T-helper 2 cell treated with Interferon-gamma antibody and Interleukin-4, amounts not matched to agents 5 μg/mL and 100 μg/mL, for 36 hours (primary cell): ENCODE results near the gene CFHR2.
"Not testable (repeated sequence)": the region's sequence is repeated elsewhere in the genome, so short reads cannot be mapped to it uniquely, and the experiment has no call there.

Experiments used
- DNase-seq: peaks from one replicate; pipeline ENCODE4 v3.0.0; 2021; ENCODE audit warnings: low spot score
- H3K27ac Mint-ChIP-seq: one replicate; pipeline ENCODE4 v1.8.0; 2021; ENCODE audit warnings: mild to moderate bottlenecking, mixed read lengths
- H3K27me3 Mint-ChIP-seq: one replicate; pipeline ENCODE4 v1.8.0; 2021; ENCODE audit warnings: low read depth, mixed read lengths
- H3K36me3 Mint-ChIP-seq: one replicate; pipeline ENCODE4 v1.8.0; 2021; ENCODE audit warnings: low read depth, mixed read lengths
- H3K4me1 Mint-ChIP-seq: one replicate; pipeline ENCODE4 v1.8.0; 2021; ENCODE audit warnings: low read depth, mixed read lengths
- H3K4me3 Mint-ChIP-seq: one replicate; pipeline ENCODE4 v1.8.0; 2022; ENCODE audit warnings: mild to moderate bottlenecking, moderate library complexity, mixed read lengths
- H3K9me3 Mint-ChIP-seq: one replicate; pipeline ENCODE4 v1.8.0; 2021; ENCODE audit warnings: mixed read lengths

Gene CFHR2

DNA sequence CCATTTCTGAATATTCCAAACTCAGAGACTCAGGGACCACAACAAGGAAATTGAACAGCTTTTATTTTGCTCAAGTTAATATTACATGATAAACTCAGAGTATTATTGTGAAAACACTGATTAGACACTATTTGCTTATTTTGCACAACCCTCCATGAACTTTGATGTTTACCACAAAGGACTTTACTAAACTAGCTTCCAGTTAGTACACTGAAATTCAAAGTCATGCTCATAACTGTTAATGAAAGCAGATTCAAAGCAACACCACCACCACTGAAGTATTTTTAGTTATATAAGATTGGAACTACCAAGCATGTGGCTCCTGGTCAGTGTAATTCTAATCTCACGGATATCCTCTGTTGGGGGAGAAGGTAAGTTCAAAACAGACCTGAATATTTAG, at the start of gene CFHR2:
Gene CFHR2, plus strand, starts transcription at position 171 of the 400 bp plus-strand sequence. Its CDS starts 143 bp downstream, at position 314.
- not testable (repeated sequence) for H3K9me3 Mint-ChIP-seq, H3K4me1 Mint-ChIP-seq, H3K27ac Mint-ChIP-seq, H3K27me3 Mint-ChIP-seq, DNase-seq, H3K36me3 Mint-ChIP-seq, H3K4me3 Mint-ChIP-seq

DNA sequence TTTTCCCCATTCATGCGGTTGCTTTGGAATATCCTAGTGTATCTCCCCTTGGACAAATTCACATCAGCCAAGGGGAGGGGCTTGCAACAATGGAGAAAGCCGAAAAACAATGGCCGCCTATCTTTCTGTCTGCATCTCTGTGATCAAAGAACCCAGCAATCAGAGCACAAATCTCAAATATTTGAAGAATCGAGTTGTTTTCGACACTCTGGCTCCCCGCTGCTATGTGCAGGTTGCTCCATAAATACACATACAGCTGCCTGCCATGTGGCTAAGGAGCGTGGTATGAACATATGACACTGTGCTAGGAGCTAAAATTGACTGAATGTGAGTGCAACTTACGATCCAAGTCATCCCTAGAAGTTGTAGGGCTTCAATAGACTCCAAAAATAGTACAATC, 47.2 kb upstream of the CFHR2 start:
- Mint-ChIP-seq H3K4me3 (no peak overlapping the region), H3K4me1 (no peaks in the 10 kb centered on the region), H3K36me3 (no peaks in the 10 kb centered on the region), H3K27ac (no peak overlapping the region), H3K9me3 (no peaks in the 10 kb centered on the region), H3K27me3 (peaks cover 5% of the 10 kb centered on the region)
- no peak for DNase-seq

DNA sequence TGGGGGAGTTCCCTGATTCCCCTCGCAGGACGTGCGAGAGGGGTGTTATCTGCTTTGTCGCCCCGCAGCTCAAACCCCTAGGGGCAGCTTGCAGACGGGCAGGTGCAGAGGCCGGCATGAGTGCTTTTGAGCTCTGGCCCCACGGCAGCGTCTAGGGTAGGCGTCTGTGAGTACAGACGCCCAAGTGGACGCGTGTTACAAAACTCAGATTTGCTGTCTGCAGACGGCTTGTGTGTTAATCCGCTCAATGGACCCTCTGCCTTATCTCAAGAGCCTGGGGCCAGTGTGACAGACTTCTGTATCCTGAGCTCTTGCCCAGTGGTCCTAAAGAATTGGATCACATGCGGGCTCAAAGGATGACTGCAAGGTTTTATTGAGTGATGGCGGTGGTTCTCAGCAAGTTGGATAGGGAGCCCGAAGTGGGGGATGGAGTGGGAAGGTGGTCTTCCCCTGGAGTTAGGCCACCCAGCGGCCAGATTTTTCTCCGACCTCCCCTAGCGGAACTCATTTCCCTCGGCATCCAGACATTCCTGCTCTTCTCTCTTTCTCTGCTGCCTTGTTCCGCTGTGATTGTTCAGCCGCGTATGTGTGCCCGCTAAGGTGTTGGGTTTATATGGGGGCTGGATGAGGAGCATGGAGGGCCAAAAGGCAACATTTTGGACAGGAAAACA, 46.2 kb upstream of the CFHR2 start:
- no peak for DNase-seq
- H3K9me3 Mint-ChIP-seq = no peaks in the 10 kb centered on the region
- H3K4me3 Mint-ChIP-seq = no peak overlapping the region
- no peaks in the 10 kb centered on the region for H3K4me1 Mint-ChIP-seq
- H3K36me3 Mint-ChIP-seq = no peaks in the 10 kb centered on the region
- no peak overlapping the region for H3K27ac Mint-ChIP-seq
- peaks cover 5% of the 10 kb centered on the region for H3K27me3 Mint-ChIP-seq

DNA sequence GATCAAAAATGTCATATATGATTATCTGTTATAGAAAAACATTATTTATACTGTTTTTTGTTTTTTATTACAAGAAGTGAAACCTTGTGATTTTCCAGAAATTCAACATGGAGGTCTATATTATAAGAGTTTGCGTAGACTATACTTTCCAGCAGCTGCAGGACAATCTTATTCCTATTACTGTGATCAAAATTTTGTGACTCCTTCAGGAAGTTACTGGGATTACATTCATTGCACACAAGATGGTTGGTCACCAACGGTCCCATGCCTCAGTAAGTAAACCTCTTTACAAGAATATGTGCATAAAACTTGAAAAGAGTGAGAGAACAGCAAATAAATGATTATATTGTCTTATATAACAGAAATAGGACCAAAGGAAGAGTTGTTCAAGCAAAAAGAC, 41.2 kb upstream of the CFHR2 start:
- H3K36me3 Mint-ChIP-seq = no peaks in the 10 kb centered on the region
- no peaks in the 10 kb centered on the region for H3K9me3 Mint-ChIP-seq

DNA sequence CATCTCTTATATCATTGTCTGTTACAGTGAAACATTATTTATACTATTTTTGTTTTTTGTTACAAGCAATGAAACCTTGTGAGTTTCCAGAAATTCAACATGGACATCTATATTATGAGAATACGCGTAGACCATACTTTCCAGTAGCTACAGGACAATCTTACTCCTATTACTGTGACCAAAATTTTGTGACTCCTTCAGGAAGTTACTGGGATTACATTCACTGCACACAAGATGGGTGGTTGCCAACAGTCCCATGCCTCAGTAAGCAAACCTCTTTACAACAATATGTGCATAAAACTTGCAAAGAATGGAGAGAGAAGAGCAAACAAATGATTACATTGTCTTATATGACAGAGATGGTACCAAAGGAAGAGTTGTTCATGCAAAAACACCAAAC, 33.3 kb upstream of the CFHR2 start:
- Mint-ChIP-seq H3K27ac (no peak overlapping the region), H3K4me3 (no peak overlapping the region), H3K36me3 (no peaks in the 10 kb centered on the region), H3K9me3 (no peaks in the 10 kb centered on the region), H3K4me1 (no peaks in the 10 kb centered on the region), H3K27me3 (no peaks in the 10 kb centered on the region)
- no peak for DNase-seq

More for the DNA sequence above, 41.2 kb upstream of the CFHR2 start:
- peaks cover 2% of the 10 kb centered on the region for H3K27me3 Mint-ChIP-seq
- H3K4me3 Mint-ChIP-seq = no peak overlapping the region
- no peak for DNase-seq
- H3K4me1 Mint-ChIP-seq = no peaks in the 10 kb centered on the region
- no peak overlapping the region for H3K27ac Mint-ChIP-seq

DNA sequence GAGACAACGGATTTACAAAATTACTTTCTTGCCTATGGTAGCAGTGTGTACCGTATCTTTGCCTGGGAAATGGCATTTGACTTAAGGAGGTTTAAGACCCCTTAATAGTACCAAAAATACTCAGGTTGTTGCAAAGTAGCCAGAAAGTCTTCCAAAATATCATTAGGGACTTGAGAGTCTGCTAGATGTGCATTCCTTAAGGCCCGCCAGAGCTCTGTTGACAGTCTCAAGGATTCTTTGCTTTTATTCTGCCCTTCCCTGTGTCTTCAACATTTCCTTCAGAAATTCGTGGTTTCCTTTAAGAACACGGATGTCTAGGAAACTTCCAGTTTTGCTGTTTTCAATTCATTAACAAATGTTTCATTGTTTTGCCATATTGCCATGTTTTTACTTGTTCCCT, 31.3 kb upstream of the CFHR2 start:
- not testable (repeated sequence) for H3K9me3 Mint-ChIP-seq, DNase-seq, H3K4me1 Mint-ChIP-seq, H3K4me3 Mint-ChIP-seq, H3K27me3 Mint-ChIP-seq, H3K36me3 Mint-ChIP-seq, H3K27ac Mint-ChIP-seq

DNA sequence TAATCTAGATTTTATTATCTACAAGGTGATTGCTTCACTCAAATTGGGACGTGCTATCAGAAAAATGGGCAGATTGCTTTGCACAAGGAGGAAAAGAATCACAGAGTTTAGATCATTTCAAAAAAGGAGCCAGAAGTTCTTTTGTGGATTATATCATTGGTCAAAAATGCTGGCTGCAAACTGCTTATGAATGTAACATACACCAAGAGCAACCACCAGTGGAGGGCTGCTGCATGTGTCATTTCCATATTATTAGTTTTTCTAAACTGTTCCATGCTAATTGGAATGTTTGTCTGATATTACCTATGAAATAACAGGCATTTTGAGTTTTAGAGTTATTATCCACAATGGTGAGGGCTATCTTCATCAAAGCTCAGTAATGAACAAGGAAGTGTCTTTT, 16.7 kb upstream of the CFHR2 start:
- H3K36me3 Mint-ChIP-seq, DNase-seq, H3K27me3 Mint-ChIP-seq, H3K27ac Mint-ChIP-seq, H3K9me3 Mint-ChIP-seq, H3K4me1 Mint-ChIP-seq, H3K4me3 Mint-ChIP-seq: not testable (repeated sequence)

DNA sequence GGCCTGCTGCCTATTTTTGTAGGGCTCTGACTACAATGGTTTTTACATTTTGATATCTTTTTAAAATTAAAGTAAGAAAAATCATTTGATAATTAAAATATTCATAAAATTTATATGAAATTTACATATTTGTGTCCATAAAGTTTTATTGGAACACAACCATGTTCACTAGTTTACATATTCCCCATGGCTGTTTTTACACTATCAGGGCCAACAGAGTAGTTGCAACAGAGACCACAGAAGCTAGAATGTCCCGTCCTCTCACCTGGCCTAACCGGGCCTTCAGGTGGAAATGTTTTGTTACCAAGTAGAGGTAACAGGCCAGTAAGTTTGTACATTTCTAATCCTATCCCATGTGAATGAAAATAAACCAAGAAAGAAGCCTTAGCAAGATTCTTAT, 10.7 kb upstream of the CFHR2 start:
- not testable (repeated sequence) for H3K27ac Mint-ChIP-seq, H3K9me3 Mint-ChIP-seq, H3K4me3 Mint-ChIP-seq, H3K4me1 Mint-ChIP-seq, DNase-seq, H3K36me3 Mint-ChIP-seq, H3K27me3 Mint-ChIP-seq

DNA sequence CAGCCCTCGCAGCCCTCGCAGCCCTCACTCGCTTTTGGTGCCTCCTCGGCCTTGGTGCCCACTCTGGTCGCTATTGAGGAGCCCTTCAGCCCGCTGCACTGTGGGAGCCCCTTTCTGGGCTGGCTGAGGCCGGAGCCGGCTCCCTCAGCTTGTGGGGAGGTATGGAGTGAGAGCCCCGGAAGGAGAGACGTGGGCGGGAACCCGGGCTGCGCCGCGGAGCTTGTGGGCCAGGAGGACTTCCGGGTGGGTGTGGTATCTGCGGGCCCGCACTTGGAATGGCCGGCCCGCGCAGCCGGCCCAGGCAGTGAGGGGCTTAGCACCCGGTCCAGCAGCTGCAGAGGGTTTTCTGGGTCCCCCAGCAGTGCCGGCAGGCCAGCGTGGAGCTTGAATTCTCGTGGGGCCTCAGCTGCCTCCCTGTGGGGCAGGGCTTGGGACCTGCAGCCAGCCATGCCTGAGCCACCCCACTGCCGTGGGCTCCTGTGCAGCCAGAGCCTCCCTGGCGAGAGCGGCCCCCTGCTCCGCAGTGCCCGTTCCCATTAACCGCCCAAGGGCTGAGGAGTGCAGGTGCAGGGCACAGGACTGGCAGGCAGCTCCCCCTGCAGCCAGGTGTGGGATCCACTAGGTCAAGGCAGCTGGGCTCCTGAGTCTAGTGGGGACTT, 9.9 kb upstream of the CFHR2 start:
- Mint-ChIP-seq H3K4me3 (no peak overlapping the region), H3K27me3 (no peaks in the 10 kb centered on the region), H3K9me3 (no peaks in the 10 kb centered on the region), H3K27ac (no peak overlapping the region), H3K4me1 (no peaks in the 10 kb centered on the region), H3K36me3 (no peaks in the 10 kb centered on the region)
- no peak for DNase-seq

DNA sequence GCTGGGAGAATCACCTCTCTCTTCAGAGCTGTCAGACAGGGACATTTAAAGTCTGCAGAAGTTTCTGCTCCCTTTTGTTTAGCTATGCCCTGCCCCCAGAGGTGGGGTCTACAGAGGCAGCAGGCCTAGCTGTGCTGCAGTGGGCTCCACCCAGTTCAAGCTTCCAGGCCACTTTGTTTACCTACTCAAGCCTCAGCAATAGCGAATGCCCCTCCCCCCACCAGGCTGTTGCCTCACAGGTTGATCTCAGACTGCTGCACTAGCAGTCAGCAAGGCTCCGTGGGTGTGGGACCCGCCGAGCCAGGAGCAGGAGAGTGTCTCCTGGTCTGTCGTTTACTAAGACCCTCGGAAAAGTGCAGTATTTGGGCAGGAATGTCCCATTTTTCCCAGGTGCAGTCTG, 2.1 kb upstream of the CFHR2 start:
- H3K27me3 Mint-ChIP-seq, H3K9me3 Mint-ChIP-seq, H3K4me3 Mint-ChIP-seq, H3K27ac Mint-ChIP-seq, H3K36me3 Mint-ChIP-seq, DNase-seq, H3K4me1 Mint-ChIP-seq: not testable (repeated sequence)

DNA sequence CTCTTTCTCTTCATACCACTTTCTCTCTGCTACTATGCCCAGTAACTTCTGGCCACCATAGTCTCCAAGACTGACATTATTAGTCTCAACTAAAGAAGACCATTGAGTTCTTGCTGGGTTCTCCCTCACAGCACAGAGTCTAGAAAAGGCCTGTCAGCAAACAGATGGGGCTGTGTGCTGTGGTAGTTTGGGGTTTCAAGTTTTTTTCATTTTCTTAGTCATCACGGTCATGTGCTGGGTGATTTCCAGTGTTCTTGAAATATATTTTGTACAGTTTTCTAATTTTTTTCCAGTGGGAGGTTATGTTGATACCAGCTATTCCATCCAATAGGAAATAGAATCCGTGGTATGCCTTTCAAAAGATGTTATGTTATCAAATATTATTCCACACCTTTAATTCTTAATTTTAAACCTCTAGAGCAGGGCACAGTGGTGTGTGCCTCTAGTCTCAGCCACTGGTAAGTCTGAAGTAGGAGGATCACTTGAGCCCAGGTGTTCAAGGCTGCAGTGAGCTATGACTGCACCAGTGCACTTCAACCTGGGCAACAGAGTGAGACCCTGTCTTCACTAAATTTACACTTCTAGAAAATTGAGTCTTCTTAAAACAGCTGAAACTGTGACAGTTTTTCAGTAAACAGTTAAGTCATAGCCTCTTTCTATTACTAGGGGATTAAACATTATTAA, 8.3 kb downstream of the CFHR2 start:
- no peaks in the 10 kb centered on the region for H3K4me1 Mint-ChIP-seq

DNA sequence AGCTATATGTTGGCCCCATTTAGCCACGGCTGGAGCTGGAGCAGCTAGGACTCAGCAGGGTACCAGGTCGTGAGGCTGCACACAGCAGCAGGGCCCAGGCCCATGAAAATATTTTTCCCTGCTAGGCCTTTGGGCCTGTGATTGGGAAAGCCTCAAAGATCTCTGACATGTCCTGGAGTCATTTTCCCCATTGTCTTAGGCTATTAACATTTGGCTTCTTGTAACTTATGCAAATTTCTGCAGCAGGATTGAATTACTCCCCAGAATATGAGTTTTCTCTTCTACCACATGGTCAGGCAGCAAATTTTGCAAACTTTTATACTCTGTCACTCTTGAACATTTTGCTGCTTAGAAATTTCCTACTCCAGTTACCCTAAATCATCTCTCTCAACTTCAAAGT, 11.2 kb downstream of the CFHR2 start:
- no peaks in the 10 kb centered on the region for H3K36me3 Mint-ChIP-seq
- no peaks in the 10 kb centered on the region for H3K9me3 Mint-ChIP-seq
- H3K4me1 Mint-ChIP-seq = no peaks in the 10 kb centered on the region

More for the DNA sequence above, 8.3 kb downstream of the CFHR2 start:
- no peak overlapping the region for H3K4me3 Mint-ChIP-seq
- H3K27me3 Mint-ChIP-seq = no peaks in the 10 kb centered on the region
- H3K9me3 Mint-ChIP-seq = no peaks in the 10 kb centered on the region
- no peaks in the 10 kb centered on the region for H3K36me3 Mint-ChIP-seq
- DNase-seq = no peak
- no peak overlapping the region for H3K27ac Mint-ChIP-seq

DNA sequence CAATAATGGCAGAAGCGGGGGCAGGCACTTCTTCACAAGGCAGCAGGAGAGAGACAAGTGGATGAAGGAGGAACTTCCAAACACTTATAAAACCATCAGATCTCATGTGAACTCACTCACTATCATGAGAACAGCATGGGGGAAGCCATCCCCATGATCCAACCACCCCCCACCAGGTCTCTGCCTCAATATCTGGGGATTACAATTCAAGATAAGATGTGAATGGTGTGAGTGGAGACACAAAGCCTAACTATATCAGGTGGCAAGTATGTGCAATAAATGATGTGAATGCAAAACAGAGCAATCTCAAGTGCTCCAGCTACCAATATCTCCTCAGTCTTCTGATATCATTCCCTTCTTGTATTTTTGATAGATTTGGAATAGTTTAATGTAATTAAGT, 12.4 kb downstream of the CFHR2 start:
- DNase-seq = no peak

More for the DNA sequence above, 11.2 kb downstream of the CFHR2 start:
- Mint-ChIP-seq H3K27ac (no peak overlapping the region), H3K27me3 (no peaks in the 10 kb centered on the region), H3K4me3 (no peak overlapping the region)
- DNase-seq = no peak

DNA sequence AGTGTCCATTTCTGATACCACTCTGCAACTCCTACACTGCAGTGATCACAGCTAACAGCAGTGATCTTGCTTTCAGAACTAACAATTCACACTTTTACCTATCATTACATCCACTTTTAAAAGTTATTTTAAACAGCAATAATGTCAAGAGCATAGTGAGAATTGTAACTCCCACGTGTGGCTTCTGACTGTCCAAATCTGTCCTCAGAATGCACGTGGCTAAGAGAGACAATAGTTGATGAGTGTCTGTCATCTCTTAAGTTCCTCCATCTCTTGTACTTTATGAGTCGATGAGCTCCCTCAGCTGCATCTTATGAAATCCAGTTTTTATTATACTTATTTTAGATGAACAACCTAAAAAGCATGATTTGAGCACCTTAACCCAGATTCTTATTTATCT, 17.3 kb downstream of the CFHR2 start:
- H3K4me1 Mint-ChIP-seq = no peaks in the 10 kb centered on the region
- no peaks in the 10 kb centered on the region for H3K27me3 Mint-ChIP-seq
- no peak for DNase-seq
- H3K36me3 Mint-ChIP-seq = no peaks in the 10 kb centered on the region
- no peak overlapping the region for H3K4me3 Mint-ChIP-seq
- H3K9me3 Mint-ChIP-seq = no peaks in the 10 kb centered on the region
- no peak overlapping the region for H3K27ac Mint-ChIP-seq

More for the DNA sequence above, 12.4 kb downstream of the CFHR2 start:
- Mint-ChIP-seq H3K9me3 (no peaks in the 10 kb centered on the region), H3K27me3 (no peaks in the 10 kb centered on the region), H3K4me1 (no peaks in the 10 kb centered on the region), H3K4me3 (no peak overlapping the region), H3K36me3 (no peaks in the 10 kb centered on the region), H3K27ac (no peak overlapping the region)
